GM21529 (cell line): ENCODE measurements around the gene CCL21.
A peak's percentile ranks its signal among the peaks of the same experiment; 100 is the strongest.

ENCODE experiments used
- ATAC-seq: cut with Tn5 transposase; IDR thresholded peaks from one replicate; pipeline ENCODE4 v1.9.1; 2021; ENCODE audit not compliant: unreplicated experiment

The CCL21 gene

DNA sequence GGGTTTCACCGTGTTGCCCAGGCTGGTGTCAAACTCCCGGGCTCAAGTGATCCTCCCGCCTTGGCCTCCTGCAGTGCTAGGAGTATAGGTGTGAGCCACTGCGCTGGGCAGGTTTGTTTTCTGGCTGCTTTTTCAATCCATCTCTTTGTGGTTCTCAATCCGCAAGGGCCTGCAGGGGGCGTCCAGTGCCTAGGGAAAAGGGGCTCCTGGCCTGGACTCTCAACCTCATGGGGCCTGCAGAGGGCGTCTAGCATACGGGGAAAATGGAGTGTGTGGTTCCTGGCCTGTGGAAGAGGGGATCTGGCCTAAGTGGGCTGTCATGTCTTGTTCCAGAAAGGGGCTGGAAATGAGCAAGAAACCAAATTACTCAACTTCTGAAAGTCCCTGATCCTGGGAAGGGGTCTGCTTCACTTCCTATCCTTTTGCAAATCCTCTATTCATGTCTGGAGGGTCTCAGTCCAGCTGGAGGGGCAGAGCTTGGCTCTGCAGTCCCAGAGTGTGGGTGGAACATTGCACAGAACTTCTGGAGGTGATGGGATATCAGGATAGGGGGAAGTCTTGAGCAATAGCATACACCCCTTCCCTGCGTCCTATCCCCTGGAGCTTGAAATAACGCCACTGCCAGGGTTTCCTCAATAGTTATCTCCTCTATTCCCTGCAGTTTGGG is 34.8 kb downstream of the CCL21 start:
- ATAC-seq = peak; percentile 74

DNA sequence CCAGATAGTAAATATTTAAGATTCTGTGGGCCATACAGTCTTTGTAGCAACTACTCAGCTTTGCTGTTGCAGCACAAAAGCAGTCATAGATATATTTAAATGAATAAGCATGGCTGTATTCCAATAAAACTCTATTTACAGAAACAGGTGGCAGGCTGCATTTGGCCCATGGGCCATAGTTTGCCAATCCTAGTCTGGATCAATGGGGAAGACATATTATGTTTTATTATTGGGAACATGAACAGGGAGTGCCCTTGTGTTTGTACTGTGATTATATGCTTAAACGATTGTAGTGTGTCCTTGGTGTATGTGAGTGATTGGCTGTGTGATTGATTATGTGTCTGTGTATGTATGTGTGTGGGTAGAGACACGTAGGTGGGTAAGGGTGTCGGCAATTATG is 35.5 kb downstream of the CCL21 start:
- no peak for ATAC-seq

DNA sequence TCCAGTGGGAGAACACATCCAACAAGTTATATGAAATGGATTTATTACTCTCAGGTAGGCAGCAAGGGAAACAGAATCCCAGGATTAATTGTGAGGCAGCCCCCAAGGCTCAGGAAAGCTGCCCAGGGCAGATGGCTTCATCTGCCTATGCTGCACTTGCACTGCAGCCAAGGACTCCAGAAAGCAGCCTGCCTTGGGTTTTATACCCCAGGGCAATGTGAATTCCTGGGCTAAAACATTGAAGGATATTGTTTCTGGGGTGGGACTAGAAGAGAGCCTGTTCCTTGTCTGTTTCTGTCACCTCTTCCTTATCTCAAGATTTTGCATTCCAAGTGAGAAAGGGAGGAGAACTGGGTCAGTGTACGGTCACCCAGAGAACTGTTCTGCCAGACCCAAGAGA is 38.6 kb downstream of the CCL21 start:
- no peak for ATAC-seq

DNA sequence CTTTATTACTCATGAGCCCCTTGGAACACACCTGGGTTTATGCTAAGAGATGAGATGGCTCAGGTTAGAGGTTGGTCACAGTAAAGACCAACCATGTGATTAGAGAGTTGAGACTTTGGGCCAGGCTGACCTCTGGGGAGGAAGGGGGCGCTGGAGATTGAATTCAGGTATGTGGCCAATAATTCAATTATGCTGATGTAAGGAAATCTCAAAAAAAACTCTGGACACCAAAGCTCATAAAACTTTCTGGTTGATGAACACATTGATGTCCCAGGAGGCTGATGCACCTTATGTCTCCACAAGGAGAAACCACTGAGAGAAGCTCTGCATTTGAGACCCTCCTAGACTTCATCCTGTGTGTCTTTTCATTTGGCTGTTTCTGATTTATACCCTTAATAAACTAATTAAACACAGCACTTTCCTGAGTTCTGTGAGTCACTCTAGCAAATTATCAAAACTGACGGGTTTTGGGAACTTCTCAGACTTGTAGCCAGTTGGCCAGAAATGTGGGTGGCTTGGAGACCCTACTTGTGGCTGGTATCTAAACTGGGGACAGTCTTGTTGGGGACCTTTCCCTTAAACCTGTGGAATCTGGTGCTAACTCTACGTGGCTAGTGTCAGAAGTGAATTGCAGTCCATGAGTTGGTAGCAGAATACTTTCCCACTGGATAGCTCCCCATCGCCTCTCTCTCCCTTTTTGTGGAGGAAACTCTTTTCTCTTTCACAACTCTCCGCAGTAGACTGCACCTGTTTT is 40.0 kb downstream of the CCL21 start:
- no peak for ATAC-seq

DNA sequence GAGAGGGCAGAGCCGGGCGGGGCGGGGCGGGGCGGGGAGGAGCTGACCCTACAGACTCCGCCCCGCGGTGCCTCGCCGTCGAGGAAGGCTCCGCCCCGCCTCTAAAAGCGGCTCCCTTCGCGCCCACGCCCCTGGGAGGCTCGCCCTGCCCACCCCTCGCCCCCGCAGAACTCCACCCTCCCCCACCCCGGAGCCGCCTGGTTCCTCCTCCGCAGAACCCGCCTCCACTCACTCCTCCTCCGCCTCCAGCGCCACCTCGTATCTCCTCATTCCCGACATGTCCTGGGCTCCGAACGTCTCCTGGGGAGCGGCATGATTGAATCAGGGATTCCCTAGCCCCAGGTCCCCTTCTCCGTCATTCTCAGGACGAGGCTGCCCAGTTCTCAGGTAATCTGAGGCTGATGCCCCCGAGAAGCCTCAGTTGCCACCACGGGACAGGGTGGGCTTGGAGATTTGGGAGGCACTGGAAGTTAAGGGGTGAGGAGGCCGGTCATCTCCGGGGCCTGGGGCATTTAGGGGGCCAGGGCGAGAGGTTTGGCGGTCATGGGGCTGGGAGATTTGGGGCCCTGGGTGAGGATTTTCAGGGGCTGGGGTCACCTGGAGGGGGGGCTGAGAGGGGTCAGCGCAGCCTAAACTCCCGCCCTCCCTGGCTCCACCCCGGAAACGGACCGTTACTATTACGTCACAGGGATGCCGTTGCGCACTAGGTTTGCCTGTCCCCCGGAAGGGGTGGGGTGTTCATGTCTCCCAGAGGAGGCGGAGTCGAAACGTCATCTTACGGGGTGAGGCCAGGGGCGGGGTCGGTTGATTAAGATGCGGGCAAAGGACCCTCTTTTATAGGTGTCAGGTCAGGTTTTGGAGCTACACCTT is 44.3 kb downstream of the CCL21 start:
- peak; percentile 75 for ATAC-seq

DNA sequence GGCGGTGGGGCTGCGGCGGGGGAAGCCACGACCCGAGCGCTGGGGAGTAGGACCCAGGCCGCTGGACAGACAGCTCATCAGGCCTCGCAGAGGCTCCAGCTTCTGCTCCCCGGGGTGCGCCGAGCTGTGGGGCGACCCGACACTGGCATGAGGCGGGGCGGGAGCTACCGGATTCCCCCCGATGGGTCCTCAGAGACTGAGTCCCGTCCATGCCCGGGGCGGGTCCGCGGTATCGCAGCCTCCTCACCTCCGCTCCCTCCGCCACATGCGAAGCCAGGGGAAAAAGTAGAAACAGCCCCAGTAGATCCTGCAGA is 44.9 kb downstream of the CCL21 start:
- peak; percentile 18 for ATAC-seq

DNA sequence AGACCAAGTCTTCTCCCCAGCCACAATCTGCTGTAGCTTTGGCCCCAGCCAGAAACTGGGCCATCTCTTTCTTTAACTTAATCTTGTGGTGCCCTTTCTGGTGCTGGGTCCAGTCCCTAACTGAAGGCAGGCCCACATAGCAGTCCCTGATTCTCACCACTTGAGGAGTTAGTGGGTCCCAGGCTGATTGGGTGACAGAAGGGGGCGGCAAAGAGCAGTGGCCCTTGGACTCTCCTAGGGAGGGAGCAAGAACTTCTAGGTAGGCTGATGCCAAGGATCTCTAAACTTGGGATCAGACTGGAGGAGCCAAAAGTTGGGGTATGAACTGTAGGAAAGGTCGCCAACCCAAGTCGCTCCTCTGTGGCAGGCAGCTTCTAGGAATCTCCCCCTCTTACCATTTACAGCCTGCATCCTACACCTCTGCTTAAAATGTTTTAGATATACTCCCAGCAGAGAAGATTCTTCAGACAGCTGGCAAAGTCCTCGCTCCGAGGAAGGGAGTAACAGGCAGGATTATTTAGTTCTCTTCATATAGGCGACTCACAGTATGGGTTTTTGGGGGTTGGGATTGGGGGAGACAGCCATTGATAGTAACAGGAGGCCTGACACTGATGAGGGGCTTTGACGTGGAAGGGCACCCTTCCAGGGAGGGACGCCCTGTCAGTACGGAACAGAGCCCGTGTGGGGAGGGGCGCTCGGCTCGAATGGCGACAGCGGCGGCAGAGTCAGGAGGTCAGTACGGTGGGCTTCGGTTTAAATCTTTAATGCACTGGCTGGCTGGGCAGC is 45.5 kb downstream of the CCL21 start:
- peak; percentile 48 for ATAC-seq

DNA sequence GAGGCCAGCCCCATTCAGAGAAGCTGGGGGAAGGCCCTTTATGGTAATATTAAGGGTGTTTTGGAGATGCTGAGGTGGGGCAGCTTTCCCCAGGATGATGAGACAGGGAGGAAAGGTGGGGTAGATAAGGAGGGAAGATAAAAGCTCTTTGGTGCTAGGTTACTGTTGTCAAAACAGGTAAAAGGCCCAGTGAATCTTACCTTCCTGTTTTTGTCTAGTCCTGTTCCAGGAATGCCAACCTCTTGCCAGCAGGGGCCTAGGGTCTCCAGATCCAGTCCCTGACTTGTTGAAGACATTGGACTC is 46.7 kb downstream of the CCL21 start:
- no peak for ATAC-seq

DNA sequence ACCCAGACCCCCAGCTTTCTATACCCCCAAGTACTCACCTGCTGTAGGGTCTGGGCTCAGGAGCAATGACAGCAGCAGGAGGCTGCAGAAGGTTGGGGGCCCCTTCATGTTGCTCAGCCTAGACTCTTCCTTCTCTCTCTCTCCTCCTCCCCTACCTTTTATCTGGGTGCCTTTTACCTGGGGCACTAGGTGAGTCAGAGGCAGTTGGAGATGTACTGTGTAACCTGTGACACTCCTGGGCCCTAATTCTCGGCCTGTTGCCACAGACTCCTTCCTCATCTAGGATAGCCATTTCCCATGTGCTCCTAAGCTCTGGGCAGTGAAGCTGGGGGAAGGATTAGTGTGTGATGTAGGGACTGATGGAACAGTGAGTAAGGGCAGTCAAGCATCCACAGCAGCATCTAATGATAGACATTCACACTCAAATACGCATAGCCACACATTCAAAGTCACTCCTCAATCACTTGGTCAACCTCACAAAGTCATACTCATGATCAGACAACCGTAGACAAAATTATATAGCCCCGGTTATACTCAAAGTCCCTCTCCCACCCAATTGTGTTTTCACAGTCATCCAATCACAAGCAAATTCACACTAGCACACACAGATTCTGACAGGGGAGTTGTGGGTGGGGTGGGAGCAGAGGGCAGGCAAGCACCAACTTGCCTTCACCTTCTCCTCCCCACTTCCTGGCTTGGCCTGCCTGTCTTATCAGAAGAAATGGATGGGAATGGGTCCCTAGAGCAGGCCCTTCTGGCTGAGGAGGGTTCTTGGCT is 47.2 kb downstream of the CCL21 start, which contains the start of gene CCL27:
TSS of gene CCL27 (minus strand) at position 132 of the 777 bp plus-strand sequence. CDS start at position 108, 24 bp downstream.
- ATAC-seq = no peak

DNA sequence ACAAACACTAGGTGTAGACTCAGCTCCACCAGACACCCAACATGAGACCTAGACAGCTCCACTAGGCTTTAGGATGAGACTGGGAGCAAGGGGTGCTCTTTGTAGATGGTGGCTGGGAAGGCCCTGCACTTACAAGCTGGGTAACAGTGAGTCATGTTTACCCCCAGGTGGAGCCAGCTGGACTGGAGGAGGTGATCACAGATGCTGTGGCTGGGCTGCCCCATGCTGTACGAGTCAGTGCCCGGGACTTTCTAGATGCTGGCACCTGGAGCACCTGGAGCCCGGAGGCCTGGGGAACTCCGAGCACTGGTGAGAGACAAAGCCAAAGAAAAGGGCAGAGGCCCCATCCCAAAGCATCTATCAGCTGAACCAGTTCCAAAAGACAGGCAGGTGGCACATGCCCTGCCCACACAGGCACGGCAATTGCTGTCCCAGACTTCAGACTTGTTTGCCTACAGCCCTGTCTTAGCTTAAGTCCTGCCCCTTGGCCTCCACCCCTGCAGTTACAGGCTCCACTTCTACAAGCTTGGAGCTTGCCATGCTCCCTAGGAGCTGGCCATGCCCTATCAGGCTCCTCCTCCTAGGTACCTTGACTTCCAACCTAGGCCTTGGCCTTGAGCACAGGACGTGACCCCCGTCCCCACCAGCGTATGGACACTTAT is 50.2 kb downstream of the CCL21 start:
- ATAC-seq = no peak
